WTC11 (cell line): Measurements from ENCODE around the gene ZNF606. TPM values are rescaled to one million over a fixed set of nuclear protein-coding genes. Genes with fewer than 3 reads are reported as not detected.

ENCODE experiments used
- ATAC-seq: fragments of 200-7000 bp; cut with Tn5 transposase; 2 replicates; pipeline ENCODE4 v1.10.0; 2021; ENCODE audit warnings: mild to moderate bottlenecking, moderate library complexity
- CTCF ChIA-PET: fragments of 300-600 bp; sonication (Branson Sonifier 250); formaldehyde crosslinking; loops from one replicate; lab custom pipeline; 2021; ENCODE audit warnings: antibody characterized with exemption; lab: Charles Lee
- POLR2A ChIA-PET: fragments of 350-600 bp; sonication (Branson Sonifier 250); formaldehyde crosslinking; loops from one replicate; lab custom pipeline; 2021; ENCODE audit warnings: antibody characterized with exemption; lab: Charles Lee
- DNase-seq: peaks from one replicate; pipeline ENCODE4 v3.0.0; 2021; ENCODE audit warnings: low spot score
- H3K27ac Mint-ChIP-seq: 2 replicates; pipeline ENCODE4 v1.8.0; 2021; ENCODE audit warnings: mixed read lengths
- H3K27me3 Mint-ChIP-seq: 2 replicates; pipeline ENCODE4 v1.8.0; 2021; ENCODE audit warnings: low read depth, mild to moderate bottlenecking, moderate library complexity, mixed read lengths
- H3K36me3 Mint-ChIP-seq: 2 replicates; pipeline ENCODE4 v1.8.0; 2021; ENCODE audit warnings: mixed read lengths
- H3K4me1 Mint-ChIP-seq: 2 replicates; pipeline ENCODE4 v1.8.0; 2022; ENCODE audit warnings: mixed read lengths
- H3K4me3 Mint-ChIP-seq: 2 replicates; pipeline ENCODE4 v1.8.0; 2021; ENCODE audit warnings: mild to moderate bottlenecking, moderate library complexity, mixed read lengths
- H3K9me3 Mint-ChIP-seq: 2 replicates; pipeline ENCODE4 v1.8.0; 2021; ENCODE audit warnings: mixed read lengths
- ATF1 ChIP-seq: sonication (generic); formaldehyde crosslinking; IDR thresholded peaks from 2 replicates; pipeline ENCODE4 v1.8.1; 2023; ENCODE audit warnings: mild to moderate bottlenecking, moderate library complexity, missing genetic modification reagents
- CREM ChIP-seq: sonication (generic); formaldehyde crosslinking; IDR thresholded peaks from 2 replicates; pipeline ENCODE4 v1.8.1; 2022; ENCODE audit warnings: mild to moderate bottlenecking, missing genetic modification reagents, moderate library complexity
- ETV6 ChIP-seq: sonication (generic); formaldehyde crosslinking; IDR thresholded peaks from 2 replicates; pipeline ENCODE4 v1.8.1; 2022; ENCODE audit warnings: mild to moderate bottlenecking, missing genetic modification reagents
- FOXK1 ChIP-seq: sonication (generic); formaldehyde crosslinking; IDR thresholded peaks from 2 replicates; pipeline ENCODE4 v1.8.0; 2022; ENCODE audit warnings: mild to moderate bottlenecking, moderate library complexity, missing genetic modification reagents
- GABPB1 ChIP-seq: sonication (generic); formaldehyde crosslinking; IDR thresholded peaks from 2 replicates; pipeline ENCODE4 v1.8.1; 2023; ENCODE audit warnings: mild to moderate bottlenecking, missing genetic modification reagents
- HMGA2 ChIP-seq: fragments of 250-450 bp; sonication (Bioruptor Pico); IDR thresholded peaks from 2 replicates; pipeline ENCODE4 v1.4.0; 2021; ENCODE audit warnings: mild to moderate bottlenecking, moderate library complexity
- RELA ChIP-seq: sonication (generic); formaldehyde crosslinking; IDR thresholded peaks from 2 replicates; pipeline ENCODE4 v1.8.1; 2022; ENCODE audit warnings: missing genetic modification reagents, mild to moderate bottlenecking, borderline replicate concordance
- SMAD3 ChIP-seq: sonication (generic); formaldehyde crosslinking; IDR thresholded peaks from 2 replicates; pipeline ENCODE4 v1.8.0; 2022; ENCODE audit warnings: missing genetic modification reagents, mild to moderate bottlenecking, borderline replicate concordance
- SOX15 ChIP-seq: fragments of 250-450 bp; sonication (Bioruptor Pico); IDR thresholded peaks from 2 replicates; pipeline ENCODE4 v1.9.0; 2021; ENCODE audit warnings: mild to moderate bottlenecking
- SP1 ChIP-seq: sonication (generic); formaldehyde crosslinking; conservative IDR thresholded peaks from 2 replicates; pipeline ENCODE4 v1.8.1; 2022; ENCODE audit warnings: missing genetic modification reagents
- TP53 ChIP-seq: sonication (generic); formaldehyde crosslinking; IDR thresholded peaks from 2 replicates; pipeline ENCODE4 v1.8.1; 2023; ENCODE audit warnings: mild to moderate bottlenecking, missing genetic modification reagents
- USF2 ChIP-seq: sonication (generic); formaldehyde crosslinking; IDR thresholded peaks from 2 replicates; pipeline ENCODE4 v1.8.1; 2023; ENCODE audit warnings: mild to moderate bottlenecking, missing genetic modification reagents, moderate library complexity
- ZNF532 ChIP-seq: fragments of 250-450 bp; sonication (Bioruptor Pico); IDR thresholded peaks from 2 replicates; pipeline ENCODE4 v1.9.0; 2021; ENCODE audit warnings: mild to moderate bottlenecking, borderline replicate concordance
- total RNA-seq: library from RNA; stranded (reverse); gene quantifications from 3 replicates; pipeline ENCODE4 v1.2.3, GENCODE V29; 2021
- TF ChIP-seq, protein P1 (sequence below): sonication (generic); formaldehyde crosslinking; IDR thresholded peaks from 2 replicates; pipeline ENCODE4 v1.8.0; 2022; ENCODE audit warnings: mild to moderate bottlenecking, missing genetic modification reagents
- TF ChIP-seq, protein P2 (sequence below): sonication (generic); formaldehyde crosslinking; IDR thresholded peaks from 2 replicates; pipeline ENCODE4 v1.8.0; 2022; ENCODE audit warnings: mild to moderate bottlenecking, missing genetic modification reagents
- TF ChIP-seq, protein P3 (sequence below): sonication (generic); formaldehyde crosslinking; IDR thresholded peaks from 2 replicates; pipeline ENCODE4 v1.8.1; 2023; ENCODE audit warnings: mild to moderate bottlenecking, missing genetic modification reagents, borderline replicate concordance
- TF ChIP-seq, protein P4 (sequence below): fragments of 250-450 bp; sonication (Bioruptor Pico); IDR thresholded peaks from 2 replicates; pipeline ENCODE4 v2.1.2; 2022; ENCODE audit warnings: mild to moderate bottlenecking, moderate library complexity
- TF ChIP-seq, protein P5 (sequence below): sonication (generic); formaldehyde crosslinking; IDR thresholded peaks from 2 replicates; pipeline ENCODE4 v1.8.1; 2023; ENCODE audit warnings: mild to moderate bottlenecking, missing genetic modification reagents, moderate library complexity
- TF ChIP-seq, protein P6 (sequence below): sonication (generic); formaldehyde crosslinking; IDR thresholded peaks from 2 replicates; pipeline ENCODE4 v1.8.0; 2023; ENCODE audit warnings: mild to moderate bottlenecking, missing genetic modification reagents

ZNF606 gene
- total RNA-seq, 1 experiment from 2014 or later, result 26.1 TPM

DNA sequence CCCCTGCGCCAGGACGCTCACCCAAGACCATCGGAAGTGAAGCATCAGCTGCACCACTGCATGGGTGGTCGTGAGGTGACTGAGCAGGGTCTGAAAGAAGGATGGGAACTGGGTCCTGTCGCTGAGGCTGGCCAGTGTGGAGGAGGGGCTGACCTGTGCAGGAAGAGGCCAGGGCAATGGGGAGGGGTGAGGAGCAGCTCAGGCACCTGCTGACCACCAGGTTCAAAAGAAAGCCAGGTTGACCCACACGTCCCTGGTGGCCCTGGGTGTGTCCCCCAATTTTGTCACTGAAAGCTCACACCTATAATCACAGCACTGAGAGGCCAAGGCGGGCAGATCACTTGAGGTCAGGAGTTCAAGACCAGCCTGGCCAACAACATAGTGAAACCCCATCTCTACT is 17.5 kb upstream of the ZNF606 start (continued):
- no peak for TF ChIP-seq USF2 (CRISPR knock-in tag)
- TF ChIP-seq ZNF532, result no peak
- no peak for TF ChIP-seq SOX15 (CRISPR knock-in tag)
- TF ChIP-seq, protein P1, sequence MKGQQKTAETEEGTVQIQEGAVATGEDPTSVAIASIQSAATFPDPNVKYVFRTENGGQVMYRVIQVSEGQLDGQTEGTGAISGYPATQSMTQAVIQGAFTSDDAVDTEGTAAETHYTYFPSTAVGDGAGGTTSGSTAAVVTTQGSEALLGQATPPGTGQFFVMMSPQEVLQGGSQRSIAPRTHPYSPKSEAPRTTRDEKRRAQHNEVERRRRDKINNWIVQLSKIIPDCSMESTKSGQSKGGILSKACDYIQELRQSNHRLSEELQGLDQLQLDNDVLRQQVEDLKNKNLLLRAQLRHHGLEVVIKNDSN (CRISPR knock-in tag), result no peak
- no peak for TF ChIP-seq TP53 (CRISPR knock-in tag)
- TF ChIP-seq SMAD3 (CRISPR knock-in tag), result no peak
- TF ChIP-seq CREM, result no peak
- no peak for TF ChIP-seq FOXK1

DNA sequence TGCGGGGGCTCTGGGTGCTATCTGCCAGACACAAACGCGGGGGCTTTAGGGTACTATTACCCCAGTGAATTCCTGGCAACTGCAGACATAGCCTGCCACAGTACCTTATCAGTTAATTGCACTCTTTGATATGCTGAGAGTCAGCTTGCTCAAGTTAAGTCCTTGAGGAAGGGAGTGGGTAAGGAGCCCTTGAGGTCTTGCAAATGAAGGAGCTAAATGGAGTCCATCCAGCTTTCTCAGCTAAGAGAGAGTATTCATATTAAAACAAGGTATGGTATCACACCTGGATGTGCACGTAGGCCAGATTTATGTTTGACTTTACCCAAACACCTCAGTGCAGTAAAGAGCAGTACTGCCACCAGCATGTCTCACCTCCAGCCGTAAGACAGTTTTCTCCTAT is 11.5 kb upstream of the ZNF606 start:
- ChIA-PET CTCF (no interaction called here), POLR2A (interaction anchor here (0.9 kb wide), 1 partner anchor 12 kb away, joined by 3 read pairs; no protein-coding TSS in a partner anchor)
- no peak for ATAC-seq
- Mint-ChIP-seq H3K36me3 (peaks cover 8% of the 10 kb centered on the region), H3K9me3 (peaks cover 9% of the 10 kb centered on the region), H3K27me3 (peaks cover 36% of the 10 kb centered on the region), H3K4me3 (no peak overlapping the region), H3K27ac (no peak overlapping the region), H3K4me1 (peaks cover 9% of the 10 kb centered on the region)
- no peak for DNase-seq
- TF ChIP-seq SP1 (CRISPR knock-in tag) (no peak), GABPB1 (CRISPR knock-in tag) (no peak), ATF1 (CRISPR knock-in tag) (no peak), ETV6 (CRISPR knock-in tag) (no peak), RELA (CRISPR knock-in tag) (no peak), HMGA2 (CRISPR knock-in tag) (no peak)
- TF ChIP-seq, protein P2, sequence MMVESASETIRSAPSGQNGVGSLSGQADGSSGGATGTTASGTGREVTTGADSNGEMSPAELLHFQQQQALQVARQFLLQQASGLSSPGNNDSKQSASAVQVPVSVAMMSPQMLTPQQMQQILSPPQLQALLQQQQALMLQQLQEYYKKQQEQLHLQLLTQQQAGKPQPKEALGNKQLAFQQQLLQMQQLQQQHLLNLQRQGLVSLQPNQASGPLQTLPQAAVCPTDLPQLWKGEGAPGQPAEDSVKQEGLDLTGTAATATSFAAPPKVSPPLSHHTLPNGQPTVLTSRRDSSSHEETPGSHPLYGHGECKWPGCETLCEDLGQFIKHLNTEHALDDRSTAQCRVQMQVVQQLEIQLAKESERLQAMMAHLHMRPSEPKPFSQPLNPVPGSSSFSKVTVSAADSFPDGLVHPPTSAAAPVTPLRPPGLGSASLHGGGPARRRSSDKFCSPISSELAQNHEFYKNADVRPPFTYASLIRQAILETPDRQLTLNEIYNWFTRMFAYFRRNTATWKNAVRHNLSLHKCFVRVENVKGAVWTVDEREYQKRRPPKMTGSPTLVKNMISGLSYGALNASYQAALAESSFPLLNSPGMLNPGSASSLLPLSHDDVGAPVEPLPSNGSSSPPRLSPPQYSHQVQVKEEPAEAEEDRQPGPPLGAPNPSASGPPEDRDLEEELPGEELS (CRISPR knock-in tag), result no peak
- TF ChIP-seq, protein P3, sequence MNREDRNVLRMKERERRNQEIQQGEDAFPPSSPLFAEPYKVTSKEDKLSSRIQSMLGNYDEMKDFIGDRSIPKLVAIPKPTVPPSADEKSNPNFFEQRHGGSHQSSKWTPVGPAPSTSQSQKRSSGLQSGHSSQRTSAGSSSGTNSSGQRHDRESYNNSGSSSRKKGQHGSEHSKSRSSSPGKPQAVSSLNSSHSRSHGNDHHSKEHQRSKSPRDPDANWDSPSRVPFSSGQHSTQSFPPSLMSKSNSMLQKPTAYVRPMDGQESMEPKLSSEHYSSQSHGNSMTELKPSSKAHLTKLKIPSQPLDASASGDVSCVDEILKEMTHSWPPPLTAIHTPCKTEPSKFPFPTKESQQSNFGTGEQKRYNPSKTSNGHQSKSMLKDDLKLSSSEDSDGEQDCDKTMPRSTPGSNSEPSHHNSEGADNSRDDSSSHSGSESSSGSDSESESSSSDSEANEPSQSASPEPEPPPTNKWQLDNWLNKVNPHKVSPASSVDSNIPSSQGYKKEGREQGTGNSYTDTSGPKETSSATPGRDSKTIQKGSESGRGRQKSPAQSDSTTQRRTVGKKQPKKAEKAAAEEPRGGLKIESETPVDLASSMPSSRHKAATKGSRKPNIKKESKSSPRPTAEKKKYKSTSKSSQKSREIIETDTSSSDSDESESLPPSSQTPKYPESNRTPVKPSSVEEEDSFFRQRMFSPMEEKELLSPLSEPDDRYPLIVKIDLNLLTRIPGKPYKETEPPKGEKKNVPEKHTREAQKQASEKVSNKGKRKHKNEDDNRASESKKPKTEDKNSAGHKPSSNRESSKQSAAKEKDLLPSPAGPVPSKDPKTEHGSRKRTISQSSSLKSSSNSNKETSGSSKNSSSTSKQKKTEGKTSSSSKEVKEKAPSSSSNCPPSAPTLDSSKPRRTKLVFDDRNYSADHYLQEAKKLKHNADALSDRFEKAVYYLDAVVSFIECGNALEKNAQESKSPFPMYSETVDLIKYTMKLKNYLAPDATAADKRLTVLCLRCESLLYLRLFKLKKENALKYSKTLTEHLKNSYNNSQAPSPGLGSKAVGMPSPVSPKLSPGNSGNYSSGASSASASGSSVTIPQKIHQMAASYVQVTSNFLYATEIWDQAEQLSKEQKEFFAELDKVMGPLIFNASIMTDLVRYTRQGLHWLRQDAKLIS, result no peak
- TF ChIP-seq, protein P4, sequence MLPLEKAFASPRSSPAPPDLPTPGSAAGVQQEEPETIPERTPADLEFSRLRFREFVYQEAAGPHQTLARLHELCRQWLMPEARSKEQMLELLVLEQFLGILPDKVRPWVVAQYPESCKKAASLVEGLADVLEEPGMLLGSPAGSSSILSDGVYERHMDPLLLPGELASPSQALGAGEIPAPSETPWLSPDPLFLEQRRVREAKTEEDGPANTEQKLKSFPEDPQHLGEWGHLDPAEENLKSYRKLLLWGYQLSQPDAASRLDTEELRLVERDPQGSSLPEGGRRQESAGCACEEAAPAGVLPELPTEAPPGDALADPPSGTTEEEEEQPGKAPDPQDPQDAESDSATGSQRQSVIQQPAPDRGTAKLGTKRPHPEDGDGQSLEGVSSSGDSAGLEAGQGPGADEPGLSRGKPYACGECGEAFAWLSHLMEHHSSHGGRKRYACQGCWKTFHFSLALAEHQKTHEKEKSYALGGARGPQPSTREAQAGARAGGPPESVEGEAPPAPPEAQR (CRISPR knock-in tag), result no peak
- TF ChIP-seq, protein P5, sequence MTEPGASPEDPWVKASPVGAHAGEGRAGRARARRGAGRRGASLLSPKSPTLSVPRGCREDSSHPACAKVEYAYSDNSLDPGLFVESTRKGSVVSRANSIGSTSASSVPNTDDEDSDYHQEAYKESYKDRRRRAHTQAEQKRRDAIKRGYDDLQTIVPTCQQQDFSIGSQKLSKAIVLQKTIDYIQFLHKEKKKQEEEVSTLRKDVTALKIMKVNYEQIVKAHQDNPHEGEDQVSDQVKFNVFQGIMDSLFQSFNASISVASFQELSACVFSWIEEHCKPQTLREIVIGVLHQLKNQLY, result no peak
- TF ChIP-seq, protein P6, sequence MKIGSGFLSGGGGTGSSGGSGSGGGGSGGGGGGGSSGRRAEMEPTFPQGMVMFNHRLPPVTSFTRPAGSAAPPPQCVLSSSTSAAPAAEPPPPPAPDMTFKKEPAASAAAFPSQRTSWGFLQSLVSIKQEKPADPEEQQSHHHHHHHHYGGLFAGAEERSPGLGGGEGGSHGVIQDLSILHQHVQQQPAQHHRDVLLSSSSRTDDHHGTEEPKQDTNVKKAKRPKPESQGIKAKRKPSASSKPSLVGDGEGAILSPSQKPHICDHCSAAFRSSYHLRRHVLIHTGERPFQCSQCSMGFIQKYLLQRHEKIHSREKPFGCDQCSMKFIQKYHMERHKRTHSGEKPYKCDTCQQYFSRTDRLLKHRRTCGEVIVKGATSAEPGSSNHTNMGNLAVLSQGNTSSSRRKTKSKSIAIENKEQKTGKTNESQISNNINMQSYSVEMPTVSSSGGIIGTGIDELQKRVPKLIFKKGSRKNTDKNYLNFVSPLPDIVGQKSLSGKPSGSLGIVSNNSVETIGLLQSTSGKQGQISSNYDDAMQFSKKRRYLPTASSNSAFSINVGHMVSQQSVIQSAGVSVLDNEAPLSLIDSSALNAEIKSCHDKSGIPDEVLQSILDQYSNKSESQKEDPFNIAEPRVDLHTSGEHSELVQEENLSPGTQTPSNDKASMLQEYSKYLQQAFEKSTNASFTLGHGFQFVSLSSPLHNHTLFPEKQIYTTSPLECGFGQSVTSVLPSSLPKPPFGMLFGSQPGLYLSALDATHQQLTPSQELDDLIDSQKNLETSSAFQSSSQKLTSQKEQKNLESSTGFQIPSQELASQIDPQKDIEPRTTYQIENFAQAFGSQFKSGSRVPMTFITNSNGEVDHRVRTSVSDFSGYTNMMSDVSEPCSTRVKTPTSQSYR (CRISPR knock-in tag), result no peak
